ENCODE data around the gene KRTAP4-3.
"Not testable (repeated sequence)": the region's sequence is repeated elsewhere in the genome, so short reads cannot be mapped to it uniquely, and the experiment has no call there.

GRCh38 chr17:41123991-41124371 lies 44.0 kb downstream of the KRTAP4-3 start, which contains the start of gene KRTAP4-12:
- TF ChIP-seq MEF2A (IDR thresholded peaks at IDR 0.05; ENCODE audit: insufficient read depth, low read depth, low read length); POLR2AphosphoS5 (IDR thresholded peaks at IDR 0.05; ENCODE audit: low read length); POLR2A (IDR thresholded peaks at IDR 0.05; ENCODE audit: low read depth, low read length); MTA2 (IDR thresholded peaks at IDR 0.05; ENCODE audit: low read depth): not testable (repeated sequence)
